Activated CD8-positive, alpha-beta memory T cell treated with anti-CD3 and anti-CD28 coated beads for 36 hours (primary cell): Measurements from ENCODE around the gene HASPIN. TPM values are rescaled to one million over a fixed set of nuclear protein-coding genes. Genes with fewer than 3 reads are reported as not detected.

Source experiments
- CTCF ChIA-PET: fragments of 350-600 bp; sonication (Branson Sonifier 250); formaldehyde crosslinking; loops from one replicate; lab custom pipeline; 2021; ENCODE audit warnings: antibody characterized with exemption; lab: Charles Lee
- POLR2A ChIA-PET: fragments of 350-600 bp; sonication (Branson Sonifier 250); formaldehyde crosslinking; loops from one replicate; lab custom pipeline; 2021; ENCODE audit warnings: antibody characterized with exemption; lab: Charles Lee
- total RNA-seq, 2 experiments: library from RNA; stranded (reverse); gene quantifications; one replicate each; pipeline ENCODE4 v1.2.3, GENCODE V29; 2021

Gene HASPIN
- total RNA-seq, 2 experiments from 2014 or later = 17.1 to 18.4 TPM

- CTCF ChIA-PET = interaction anchor here (0.7 to 2.7 kb wide), 5 partner anchors 21 to 56 kb away, joined by 3 to 14 read pairs (median 5); no protein-coding TSS in a partner anchor
- POLR2A ChIA-PET = interaction anchor here (0.6 kb wide), 1 partner anchor 31 kb away, joined by 10 read pairs; no protein-coding TSS in a partner anchor
Measured at GRCh38 chr17:3771140-3771539, 47.4 kb downstream of the HASPIN start.

- CTCF ChIA-PET = interaction anchor here (0.9 to 2.7 kb wide), 3 partner anchors 12 to 71 kb away, joined by 3 to 14 read pairs (median 6); no protein-coding TSS in a partner anchor
- POLR2A ChIA-PET = interaction anchor here (0.7 kb wide), 1 partner anchor 167 kb away, joined by 3 read pairs; no protein-coding TSS in a partner anchor
Measured at GRCh38 chr17:3772764-3773163, 49.1 kb downstream of the HASPIN start.

GRCh38 chr17:3773511-3773910, 49.8 kb downstream of the HASPIN start:
- ChIA-PET POLR2A (no interaction called here), CTCF (interaction anchor here (2.7 kb wide), 1 partner anchor 35 kb away, joined by 14 read pairs; no protein-coding TSS in a partner anchor)

GRCh38 chr17:3773966-3774365, 50.3 kb downstream of the HASPIN start:
- CTCF ChIA-PET = no interaction called here
- POLR2A ChIA-PET = no interaction called here

Other genes with a start within 250 kb of the HASPIN start
- not detected for gene ASPA, start 247.9 kb upstream of the HASPIN start, total RNA-seq
- gene TRPV3, start 166.1 kb upstream of the HASPIN start, total RNA-seq = under 1 TPM; 0.32 to 0.61 TPM
- gene TRPV1, start 114.5 kb upstream of the HASPIN start, total RNA-seq = 1 to 10 TPM; 2.8 to 3.2 TPM
- 10 to 100 TPM; 17.5 to 17.6 TPM for gene SHPK, start 87.7 kb upstream of the HASPIN start, total RNA-seq
- 10 to 100 TPM; 29.4 to 31.2 TPM for gene CTNS, start 87.1 kb upstream of the HASPIN start, total RNA-seq
- 10 to 100 TPM; 22.4 to 23.5 TPM for gene TAX1BP3, start 55.3 kb upstream of the HASPIN start, total RNA-seq
- gene EMC6, start 55.1 kb upstream of the HASPIN start, total RNA-seq = 10 to 100 TPM; 91.7 to 92.5 TPM
- 10 to 100 TPM; 15.4 to 16.5 TPM for gene P2RX5, start 27.7 kb upstream of the HASPIN start, total RNA-seq
- 10 to 100 TPM; 38.0 to 38.8 TPM for gene ITGAE, start 77.3 kb downstream of the HASPIN start, total RNA-seq
- gene NCBP3, start 122.3 kb downstream of the HASPIN start, total RNA-seq = 10 to 100 TPM; 43.8 to 45.4 TPM
- gene CAMKK1, start 169.2 kb downstream of the HASPIN start, total RNA-seq = 1 to 10 TPM; 3.1 to 3.5 TPM
- not detected for gene P2RX1, start 192.6 kb downstream of the HASPIN start, total RNA-seq
- gene ATP2A3, start 240.5 kb downstream of the HASPIN start, total RNA-seq = 100 to 1,000 TPM; 112 to 116 TPM